Ovary (tissue), 9 donors: ENCODE data around the gene ITPR2. TPM values are rescaled to one million over a fixed set of nuclear protein-coding genes. Genes with fewer than 3 reads are reported as not detected.

Experiments used
- DNase-seq, 5 donors: peaks; one replicate each; pipeline ENCODE4 v3.0.0-alpha.2; 2019 to 2020
- H3K27ac ChIP-seq, 2 donors: fragments of 200-600 bp; one replicate each; pipeline versions ENCODE4 v1.5.1 to v1.8.0; 2019 to 2022
- H3K27me3 ChIP-seq: fragments of 200-600 bp; one replicate; pipeline ENCODE4 v1.8.0; 2022
- H3K36me3 ChIP-seq: fragments of 200-600 bp; sonication (generic); one replicate; pipeline ENCODE4 v1.5.1; 2019
- H3K4me1 ChIP-seq: one replicate; pipeline ENCODE4 v1.8.1; 2013; ENCODE audit warnings: mild to moderate bottlenecking, moderate library complexity; ENCODE audit not compliant: insufficient read depth
- H3K4me3 ChIP-seq: fragments of 200-600 bp; sonication (generic); one replicate; pipeline ENCODE4 v1.5.1; 2017
- H3K9me3 ChIP-seq, 2 donors: fragments of 200-600 bp in 1 of 2; sonication (generic) in 1 of 2; one replicate each; pipeline versions ENCODE4 v1.5.1 to v1.8.1; 2013 to 2019; ENCODE audit warnings: mild to moderate bottlenecking in 1 of 2, moderate library complexity in 1 of 2
- EP300 ChIP-seq: sonication (generic); formaldehyde crosslinking; IDR thresholded peaks from one replicate; pipeline ENCODE4 v1.6.1; 2017; ENCODE audit warnings: antibody characterized with exemption
- POLR2A ChIP-seq: fragments of 450-650 bp; IDR thresholded peaks from one replicate; pipeline ENCODE4 v1.6.1; 2017; ENCODE audit warnings: antibody characterized with exemption, mild to moderate bottlenecking, moderate library complexity
- WGBS, 3 donors: extraction: QIAGEN DNeasy Blood & Tissue Kit in 1 of 3; methylation state at CpG; one replicate each; pipeline versions ENCODE4 v1.1.5 to v1.1.7; 2013 to 2017; 5-methylcytosine and 5-hydroxymethylcytosine counted together
- intact Hi-C, 4 donors: fragments of 100-400 bp; cut with DNase I; formaldehyde crosslinking; loops; one replicate each; pipeline versions ENCODE4 v1.11.0 to v1.15.1; 2022 to 2023
- polyA plus RNA-seq, 2 donors: library from polyadenylated mRNA; stranded (reverse); fragments of 200-250 nt in 1 of 2; fragments of 350-450 nt in 1 of 2; fragmentation: Illumina TruSeq in 1 of 2; extraction: RNeasy Lipid Tissue Mini Kit (QIAGEN cat#74804) in 1 of 2; gene quantifications; one replicate each; pipeline ENCODE4 v1.2.3, GENCODE V29; 2013 to 2014
- total RNA-seq, 7 donors: library from RNA; depleted of rRNA in 2 of 7; stranded (reverse); fragments of >200 nt in 2 of 7; fragmentation: NEBNext Ultra II Directional in 3 of 7; extraction: Animal tissue kit (Norgen Biotek cat#: 25700) in 3 of 7; gene quantifications; one replicate each; pipeline versions ENCODE4 v1.1.0 to v1.2.4, GENCODE V29; 2016 to 2023
- TF ChIP-seq, protein P1 (sequence below), 3 donors: fragments of 450-650 bp in 2 of 3; fragments of 200-600 bp in 1 of 3; IDR thresholded peaks; one replicate each; pipeline versions ENCODE4 v1.5.1 to v1.8.0; 2016 to 2022; ENCODE audit warnings: antibody characterized with exemption in 3 of 3, mild to moderate bottlenecking in 1 of 3
- donor health status: DM: no; HTN: no; CAD: no; lungs with moderate emphysema.
- donor health status: DM: no; HTN: no; CAD: no.
- donor health status: Bipolar disorder and iron deficiency.
- donor health status: DM: yes; HTN: yes; CAD: no.
- donor health status: DM: no; HTN: no; CAD: no.
- donor health status: DM: yes; HTN: yes; CAD: no.

ITPR2 gene
- total and polyA plus RNA-seq, 9 donors, result 5.9 to 51.1 (median 32.9) TPM

DNA sequence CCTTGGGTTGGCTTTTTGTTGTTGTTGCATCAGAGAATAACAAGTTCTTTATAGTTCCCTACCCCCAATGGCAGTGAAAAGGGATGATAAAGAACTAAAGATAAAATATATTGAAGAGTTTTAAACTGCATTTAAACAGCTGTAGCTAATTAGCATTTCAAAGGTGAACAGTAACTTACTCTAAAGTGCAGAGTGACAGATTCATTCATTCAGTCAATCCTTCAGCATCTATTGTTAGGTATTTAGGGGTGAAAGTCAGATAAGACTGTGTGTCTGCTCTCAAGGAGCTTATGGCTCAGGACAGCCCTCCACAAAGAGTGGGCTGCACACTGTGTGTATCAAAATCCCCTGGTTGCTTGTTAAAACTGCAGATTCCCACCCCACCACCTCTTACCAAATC is 491.5 kb downstream of the ITPR2 start:
- Histone ChIP-seq H3K27me3 (no peaks in the 10 kb centered on the region), H3K36me3 (no peaks in the 10 kb centered on the region), H3K4me3 (no peak overlapping the region), H3K4me1 (no peaks in the 10 kb centered on the region), H3K9me3 (no peaks in the 10 kb centered on the region), H3K27ac (no peak overlapping the region)
- no peak for DNase-seq
- intact Hi-C loops, result no loop called here
- TF ChIP-seq, protein P1, sequence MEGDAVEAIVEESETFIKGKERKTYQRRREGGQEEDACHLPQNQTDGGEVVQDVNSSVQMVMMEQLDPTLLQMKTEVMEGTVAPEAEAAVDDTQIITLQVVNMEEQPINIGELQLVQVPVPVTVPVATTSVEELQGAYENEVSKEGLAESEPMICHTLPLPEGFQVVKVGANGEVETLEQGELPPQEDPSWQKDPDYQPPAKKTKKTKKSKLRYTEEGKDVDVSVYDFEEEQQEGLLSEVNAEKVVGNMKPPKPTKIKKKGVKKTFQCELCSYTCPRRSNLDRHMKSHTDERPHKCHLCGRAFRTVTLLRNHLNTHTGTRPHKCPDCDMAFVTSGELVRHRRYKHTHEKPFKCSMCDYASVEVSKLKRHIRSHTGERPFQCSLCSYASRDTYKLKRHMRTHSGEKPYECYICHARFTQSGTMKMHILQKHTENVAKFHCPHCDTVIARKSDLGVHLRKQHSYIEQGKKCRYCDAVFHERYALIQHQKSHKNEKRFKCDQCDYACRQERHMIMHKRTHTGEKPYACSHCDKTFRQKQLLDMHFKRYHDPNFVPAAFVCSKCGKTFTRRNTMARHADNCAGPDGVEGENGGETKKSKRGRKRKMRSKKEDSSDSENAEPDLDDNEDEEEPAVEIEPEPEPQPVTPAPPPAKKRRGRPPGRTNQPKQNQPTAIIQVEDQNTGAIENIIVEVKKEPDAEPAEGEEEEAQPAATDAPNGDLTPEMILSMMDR (IDR thresholded peaks at IDR 0.05), result no peak
- TF ChIP-seq POLR2A (no peak), EP300 (no peak)

DNA sequence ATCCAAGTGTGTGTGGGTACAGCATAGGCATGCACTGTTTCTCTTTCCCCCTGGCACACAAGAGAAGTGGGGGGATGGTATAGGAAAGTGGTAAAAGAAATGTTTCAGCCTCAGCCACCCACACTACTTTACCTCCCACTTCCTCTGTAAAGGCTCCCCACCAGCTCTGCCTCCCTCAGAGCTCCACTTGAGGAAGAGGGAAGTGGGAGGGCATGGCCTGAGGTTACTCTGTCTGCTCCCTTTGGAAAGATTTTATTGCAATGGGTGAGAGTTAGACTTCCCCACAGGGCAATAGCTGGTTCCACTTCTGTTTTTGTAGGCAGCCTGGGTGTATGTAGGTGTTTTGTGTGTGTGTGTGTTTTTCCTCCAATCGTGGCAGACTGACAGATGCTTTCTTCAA is 492.3 kb downstream of the ITPR2 start:
- no peak for DNase-seq
- H3K36me3 ChIP-seq, result no peaks in the 10 kb centered on the region
- TF ChIP-seq EP300, result no peak
- TF ChIP-seq, protein P1 (IDR thresholded peaks at IDR 0.05), result no peak
- TF ChIP-seq POLR2A, result no peak
- 55 to 56% (median 55%) methylated on average over 1 of the region's 1 CpG for WGBS, 3 donors
- H3K4me1 ChIP-seq, result no peaks in the 10 kb centered on the region
- H3K27me3 ChIP-seq, result no peaks in the 10 kb centered on the region
- H3K9me3 ChIP-seq, result no peaks in the 10 kb centered on the region
- intact Hi-C loops, result no loop called here
- no peak overlapping the region for H3K27ac ChIP-seq
- H3K4me3 ChIP-seq, result no peak overlapping the region

- Histone ChIP-seq H3K4me1 (no peaks in the 10 kb centered on the region), H3K27me3 (no peaks in the 10 kb centered on the region), H3K36me3 (no peaks in the 10 kb centered on the region), H3K4me3 (no peak overlapping the region), H3K27ac (no peak overlapping the region), H3K9me3 (no peaks in the 10 kb centered on the region)
- intact Hi-C loops, result no loop called here
- 92 to 95% (median 94%) methylated on average over 13 of the region's 13 CpGs for WGBS, 3 donors
- DNase-seq, result no peak
- TF ChIP-seq, protein P1 (IDR thresholded peaks at IDR 0.05), result no peak
- TF ChIP-seq POLR2A (no peak), EP300 (no peak)
These were observed 493.0 kb downstream of the ITPR2 start for GRCh38 chr12:26339976-26340375.

GRCh38 chr12:26338586-26339572 is 494.1 kb downstream of the ITPR2 start:
- Histone ChIP-seq H3K27ac (no peak overlapping the region), H3K9me3 (no peaks in the 10 kb centered on the region), H3K36me3 (no peaks in the 10 kb centered on the region), H3K4me1 (no peaks in the 10 kb centered on the region), H3K27me3 (no peaks in the 10 kb centered on the region), H3K4me3 (no peak overlapping the region)
- intact Hi-C loops, result no loop called here
- WGBS, 3 donors, result 87 to 90% (median 90%) methylated on average over 11 of the region's 11 CpGs
- TF ChIP-seq, protein P1 (IDR thresholded peaks at IDR 0.05), result no peak
- TF ChIP-seq POLR2A, result no peak
- TF ChIP-seq EP300, result no peak
- DNase-seq, result no peak
